Fibroblast of skin of left biceps (primary cell): ENCODE measurements around the gene ITGA4.

Experiments
- DNase-seq, 2 experiments: peaks; one replicate each; pipeline ENCODE4 v3.0.0-alpha.2; 2013; ENCODE audit warnings: low read depth in 2 of 2

The ITGA4 gene

DNA sequence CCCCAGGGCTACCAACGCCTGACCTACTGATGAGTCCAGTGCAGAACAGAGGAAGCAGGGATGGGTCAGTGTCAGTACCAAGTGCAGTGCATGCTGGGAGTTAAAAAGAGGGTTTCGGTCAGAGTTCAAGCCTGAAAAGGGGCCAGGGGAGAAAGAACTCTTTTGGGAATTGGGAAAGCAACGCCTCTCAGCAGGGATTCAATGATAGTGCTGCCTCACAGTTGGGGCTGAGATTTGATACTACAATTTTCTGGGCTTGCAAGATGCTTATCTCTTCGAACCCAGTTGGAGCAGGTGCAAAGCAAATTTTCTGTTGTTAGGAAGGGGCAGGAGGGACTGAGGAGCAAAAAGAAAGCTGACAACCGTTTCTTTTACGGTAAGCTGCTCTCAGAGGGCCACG lies 117.1 kb downstream of the ITGA4 start:
- no peak for DNase-seq

DNA sequence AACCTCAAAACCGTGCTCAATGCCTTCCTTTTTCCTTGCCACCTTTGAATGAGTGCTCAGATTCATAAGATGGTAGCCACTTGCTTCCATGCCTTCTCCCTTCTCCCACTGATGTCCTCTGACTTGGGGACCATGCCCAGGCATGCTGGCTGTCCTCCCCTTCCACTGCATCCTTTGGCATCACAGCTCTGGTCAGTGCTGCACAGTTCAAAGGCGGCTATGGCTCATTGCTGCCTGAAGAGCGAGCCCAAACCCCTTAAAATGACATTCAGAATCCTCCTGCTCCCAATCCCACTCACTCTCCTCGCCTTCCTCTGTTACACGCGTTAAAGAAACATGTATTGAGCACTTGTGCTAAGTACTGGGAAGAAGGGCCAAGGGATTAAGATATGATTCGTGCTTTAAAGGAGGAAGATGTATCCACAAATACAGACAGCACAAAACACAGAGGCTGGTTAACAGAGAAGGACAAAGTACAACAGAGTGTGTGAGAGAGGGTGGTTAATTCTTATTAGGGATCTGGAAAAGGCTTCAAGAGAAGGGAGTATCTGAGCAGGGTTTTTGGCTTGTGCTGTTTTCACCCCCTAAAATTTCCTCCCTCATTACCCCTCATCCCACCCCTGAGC lies 118.0 kb downstream of the ITGA4 start:
- DNase-seq = no peak

DNA sequence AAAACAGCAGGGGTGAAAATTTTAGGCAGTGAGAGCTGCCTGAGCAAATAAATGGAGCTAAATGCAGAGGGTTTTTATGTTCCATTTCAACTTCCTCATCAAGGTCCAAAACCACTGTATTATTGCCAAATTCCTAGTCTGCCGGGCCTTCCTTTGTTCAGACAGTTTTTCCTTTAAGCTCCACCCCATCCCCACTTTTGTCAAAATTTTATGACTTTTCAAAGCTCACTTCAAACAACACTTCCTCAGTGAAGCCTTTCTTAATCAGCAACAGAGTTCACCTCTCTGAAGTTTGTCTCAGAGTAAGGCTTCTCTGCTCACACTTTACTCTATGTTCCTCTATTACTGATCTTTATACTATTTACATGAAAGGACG lies 118.5 kb downstream of the ITGA4 start:
- DNase-seq = no peak

DNA sequence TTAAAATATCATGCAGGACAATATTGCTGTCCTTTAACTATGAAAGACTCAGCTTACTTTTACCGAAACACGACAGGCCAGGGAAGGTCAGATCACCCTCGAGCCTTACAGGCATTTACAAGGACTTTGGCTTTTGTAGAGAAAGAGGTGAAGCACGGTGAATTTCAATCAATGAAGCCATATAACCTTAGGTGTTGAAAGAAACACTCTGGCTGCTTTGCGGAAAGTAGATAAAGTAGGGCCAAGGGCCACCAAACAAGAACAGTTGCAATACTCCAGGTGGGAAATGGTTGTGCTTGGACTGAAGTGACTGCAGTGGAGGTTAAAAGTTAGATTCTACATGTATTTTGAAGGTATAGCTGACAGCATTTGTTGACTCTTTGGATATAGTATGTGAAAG lies 119.2 kb downstream of the ITGA4 start:
- no peak for DNase-seq

DNA sequence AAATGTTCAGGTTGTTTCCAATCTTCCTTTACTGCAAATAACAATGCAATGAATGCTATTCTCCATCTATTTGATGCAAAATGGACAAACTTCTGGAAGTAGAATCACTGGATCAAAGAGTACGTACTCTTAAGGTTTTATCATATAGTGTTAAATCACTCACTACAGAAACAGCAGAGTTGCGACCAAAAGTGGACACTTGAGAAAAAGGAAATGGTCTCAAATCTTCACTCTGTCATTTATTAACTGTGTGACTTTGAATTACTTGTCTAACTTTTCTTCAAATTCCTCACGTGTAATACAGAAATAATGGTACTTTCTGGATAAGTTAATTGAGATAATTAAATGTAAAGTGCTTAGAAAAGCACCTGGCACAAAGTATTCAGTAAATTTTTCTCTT lies 121.6 kb downstream of the ITGA4 start:
- no peak for DNase-seq

DNA sequence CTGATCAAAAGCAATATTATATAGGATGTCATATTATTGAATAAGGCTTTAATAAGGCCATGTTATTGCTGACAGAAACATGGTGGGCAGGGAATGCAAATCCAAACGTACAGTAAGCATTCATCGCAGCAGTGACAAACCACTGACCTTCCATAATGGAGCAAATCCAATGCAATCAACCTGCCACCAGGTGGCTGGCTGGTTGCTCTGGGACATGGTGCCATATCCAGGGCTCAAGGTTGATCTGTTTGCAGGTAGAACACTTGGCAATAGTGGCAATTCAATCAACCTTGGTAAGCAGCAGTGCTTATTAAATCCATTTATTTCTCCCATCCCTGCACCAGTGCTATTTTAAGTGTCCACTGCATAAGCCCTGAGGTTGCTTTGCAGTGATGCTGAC lies 124.3 kb downstream of the ITGA4 start:
- no peak for DNase-seq

DNA sequence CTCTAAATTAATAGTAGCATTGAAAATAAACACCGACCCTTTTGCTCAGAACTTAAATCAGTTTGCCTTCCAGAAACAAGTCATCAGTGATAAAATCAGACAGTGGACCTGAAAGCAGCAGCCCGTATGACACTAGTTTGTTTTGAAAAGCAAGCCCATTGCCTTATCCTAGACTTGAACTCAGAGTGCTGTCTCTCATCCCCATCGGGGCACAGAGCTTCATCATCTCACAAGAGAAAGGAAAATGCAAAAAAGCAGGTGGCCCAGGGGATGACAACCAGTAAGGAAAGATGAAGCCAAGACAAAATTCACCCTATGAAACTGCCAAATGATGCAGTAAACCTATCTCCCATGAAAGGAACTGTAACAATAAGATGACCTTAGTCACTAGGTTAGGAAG lies 128.5 kb downstream of the ITGA4 start:
- no peak for DNase-seq
